HepG2 (cell line): ENCODE data around the gene AGBL2. TPM values are rescaled to one million over a fixed set of nuclear protein-coding genes. Genes with fewer than 3 reads are reported as not detected.

ENCODE experiments used
- CCDC6 ChIP-seq: sonication (generic); formaldehyde crosslinking; IDR thresholded peaks from 2 replicates; pipeline ENCODE4 v1.8.1; 2022; ENCODE audit warnings: mild to moderate bottlenecking, missing genetic modification reagents, moderate library complexity
- EEA1 ChIP-seq: sonication (generic); formaldehyde crosslinking; IDR thresholded peaks from 2 replicates; pipeline ENCODE4 v1.5.1; 2020; ENCODE audit warnings: mild to moderate bottlenecking, missing genetic modification reagents, borderline replicate concordance
- ESRRA ChIP-seq: sonication (generic); formaldehyde crosslinking; IDR thresholded peaks from 2 replicates; pipeline ENCODE4 v1.5.1; 2020; ENCODE audit warnings: mild to moderate bottlenecking, low read depth, missing genetic modification reagents
- ETV5 ChIP-seq: IDR thresholded peaks from 2 replicates; pipeline ENCODE4 v1.6.1; 2018; ENCODE audit warnings: missing biosample characterization, missing genetic modification reagents, inconsistent platforms, borderline replicate concordance
- GATAD2A ChIP-seq: IDR thresholded peaks from 2 replicates; pipeline ENCODE4 v1.6.1; 2016
- HMGA1 ChIP-seq: sonication (generic); formaldehyde crosslinking; conservative IDR thresholded peaks from 2 replicates; pipeline ENCODE4 v1.4.0; 2020; ENCODE audit warnings: missing genetic modification reagents
- KAT8 ChIP-seq: IDR thresholded peaks from 2 replicates; pipeline ENCODE4 v1.6.1; 2016; ENCODE audit warnings: missing genetic modification reagents, missing compliant biosample characterization
- MED8 ChIP-seq: sonication (generic); formaldehyde crosslinking; IDR thresholded peaks from 2 replicates; pipeline ENCODE4 v1.8.1; 2023; ENCODE audit warnings: mild to moderate bottlenecking, missing genetic modification reagents; ENCODE audit not compliant: insufficient replicate concordance
- MXD4 ChIP-seq: IDR thresholded peaks from 2 replicates; pipeline ENCODE4 v1.6.1; 2016; ENCODE audit warnings: mild to moderate bottlenecking, missing biosample characterization, missing genetic modification reagents
- PREB ChIP-seq: sonication (generic); formaldehyde crosslinking; IDR thresholded peaks from 2 replicates; pipeline ENCODE4 v1.4.0; 2020; ENCODE audit warnings: missing genetic modification reagents
- SP1 ChIP-seq, 2 experiments: fragments of 450-650 bp in 1 of 2; sonication (generic) in 1 of 2; formaldehyde crosslinking in 1 of 2; IDR thresholded peaks; 2 replicates each; pipeline versions ENCODE4 v1.4.0 to v1.6.1; 2016 to 2020; ENCODE audit warnings: missing genetic modification reagents in 1 of 2
- STAG1 ChIP-seq: sonication (generic); formaldehyde crosslinking; IDR thresholded peaks from 2 replicates; pipeline ENCODE4 v1.4.0; 2020; ENCODE audit warnings: missing genetic modification reagents
- TCF12 ChIP-seq, 2 experiments: fragments of 450-650 bp in 1 of 2; sonication (generic) in 1 of 2; formaldehyde crosslinking in 1 of 2; IDR thresholded peaks; 2 replicates each; pipeline versions ENCODE4 v1.6.1 to v1.8.0; 2017 to 2022; ENCODE audit warnings: antibody characterized with exemption in 1 of 2, mild to moderate bottlenecking in 1 of 2, missing genetic modification reagents in 1 of 2, moderate library complexity in 1 of 2
- ZBTB26 ChIP-seq: IDR thresholded peaks from 2 replicates; pipeline ENCODE4 v1.6.1; 2016; ENCODE audit warnings: missing compliant biosample characterization, missing genetic modification reagents, borderline replicate concordance
- ZFP1 ChIP-seq: IDR thresholded peaks from 2 replicates; pipeline ENCODE4 v1.6.1; 2016
- ZNF224 ChIP-seq: sonication (generic); formaldehyde crosslinking; IDR thresholded peaks from 2 replicates; pipeline ENCODE4 v1.5.0; 2020; ENCODE audit warnings: mild to moderate bottlenecking, missing genetic modification reagents
- ZNF232 ChIP-seq: sonication (generic); formaldehyde crosslinking; IDR thresholded peaks from 2 replicates; pipeline ENCODE4 v1.4.0; 2020; ENCODE audit warnings: missing genetic modification reagents, borderline replicate concordance
- ZNF264 ChIP-seq: sonication (generic); formaldehyde crosslinking; IDR thresholded peaks from 2 replicates; pipeline ENCODE4 v1.4.0; 2020; ENCODE audit warnings: missing genetic modification reagents
- ZNF556 ChIP-seq: sonication (generic); formaldehyde crosslinking; IDR thresholded peaks from 2 replicates; pipeline ENCODE4 v1.4.0; 2020; ENCODE audit warnings: mild to moderate bottlenecking, missing genetic modification reagents, borderline replicate concordance
- ZNF577 ChIP-seq: sonication (generic); formaldehyde crosslinking; IDR thresholded peaks from 2 replicates; pipeline ENCODE4 v1.4.0; 2020; ENCODE audit warnings: mild to moderate bottlenecking, low read depth, missing genetic modification reagents, borderline replicate concordance
- polyA plus RNA-seq, 8 experiments: library from polyadenylated mRNA; depleted of rRNA in 3 of 8; stranded (reverse) in 7 of 8; unstranded in 1 of 8; fragments of >200 nt; fragmentation: Illumina TruSeq in 4 of 8; extraction: Trizol in 4 of 8; gene quantifications; 2 replicates each; pipeline versions ENCODE4 v1.2.1 to v1.2.3, GENCODE V29; 2011 to 2016; ENCODE audit warnings: low read depth in 4 of 8, missing spikeins in 1 of 8, mixed read lengths in 1 of 8; ENCODE audit not compliant: insufficient read depth in 1 of 8
- total RNA-seq, 5 experiments: library from RNA; depleted of rRNA; stranded (reverse); fragments of >200 nt; fragmentation: Illumina TruSeq; extraction: Trizol; gene quantifications; 2 replicates each; pipeline ENCODE4 v1.2.3, GENCODE V29; 2016; ENCODE audit warnings: low read depth in 1 of 5
- TF ChIP-seq, protein P1 (sequence below): sonication (generic); formaldehyde crosslinking; IDR thresholded peaks from 2 replicates; pipeline ENCODE4 v1.4.0; 2020; ENCODE audit warnings: missing genetic modification reagents, borderline replicate concordance
- TF ChIP-seq, protein P2 (sequence below): sonication (generic); formaldehyde crosslinking; IDR thresholded peaks from 2 replicates; pipeline ENCODE4 v1.4.0; 2020; ENCODE audit warnings: missing genetic modification reagents, mild to moderate bottlenecking, borderline replicate concordance

AGBL2 gene
- total and polyA plus RNA-seq, 2 of the 13 experiments (the other 11 are each of a cell fraction or from before 2014, with no cell fraction given) = 1.6 to 5.7 TPM

DNA sequence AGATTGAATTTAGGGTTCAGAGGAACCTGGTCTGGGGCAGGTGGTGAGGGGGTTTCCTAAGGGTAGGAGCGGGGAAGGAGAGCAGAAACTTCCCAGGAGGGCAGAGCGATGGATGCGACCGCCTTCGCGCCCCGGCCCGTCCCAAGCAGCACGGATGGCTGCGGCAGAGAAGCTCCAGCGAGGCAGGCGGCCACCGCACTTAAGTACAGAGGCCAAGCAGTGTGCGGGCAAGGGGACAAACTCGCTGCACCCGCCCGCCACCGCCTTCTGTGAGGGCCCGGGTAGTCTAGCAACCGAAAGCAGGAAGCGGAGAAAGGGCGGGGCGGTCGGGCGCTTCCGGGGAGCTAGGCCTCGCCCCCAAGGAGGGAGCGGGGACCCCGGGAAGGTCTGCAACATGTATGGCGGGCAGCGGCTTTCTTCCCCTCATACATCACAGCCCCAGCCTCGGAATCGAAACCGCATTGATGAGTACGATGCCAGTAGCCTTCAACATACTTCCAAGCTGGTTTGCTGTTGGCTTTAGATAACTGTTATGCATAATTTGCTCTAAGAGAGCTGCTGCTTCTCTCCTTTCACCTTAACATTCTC lies at the start of gene AGBL2 (continued):
- 0 out of 2 replicates have a peak, but pooled peaks have one; percentile 12 for TF ChIP-seq STAG1 (CRISPR knock-in tag)
- TF ChIP-seq CCDC6 (CRISPR knock-in tag) = peak; percentile 34; the same call in 1 of the 2 replicates
- TF ChIP-seq ZNF556 (CRISPR knock-in tag) = 0 out of 2 replicates have a peak, but pooled peaks have one; percentile 48
- TF ChIP-seq KAT8 (CRISPR knock-in tag) = peak; percentile 76
- TF ChIP-seq TCF12 (IDR thresholded peaks at IDR 0.05) = no peak
- TF ChIP-seq TCF12 (CRISPR knock-in tag; IDR thresholded peaks at IDR 0.05) = no peak
- TF ChIP-seq ZFP1 (CRISPR knock-in tag) = peak; percentile 68; the same call in 1 of the 2 replicates
- TF ChIP-seq ZNF264 (CRISPR knock-in tag) = 0 out of 2 replicates have a peak, but pooled peaks have one; percentile 22
- TF ChIP-seq PREB (CRISPR knock-in tag) = no peak
- TF ChIP-seq ZNF224 (CRISPR knock-in tag) = no peak
- TF ChIP-seq ETV5 (CRISPR knock-in tag) = peak; percentile 87
- peak; percentile 47; the same call in 1 of the 2 replicates for TF ChIP-seq MXD4 (CRISPR knock-in tag)
- peak; percentile 55 for TF ChIP-seq MED8 (CRISPR knock-in tag)
- peak; percentile 80; the same call in 1 of the 2 replicates for TF ChIP-seq EEA1
- TF ChIP-seq ZNF577 (CRISPR knock-in tag) = no peak
- 0 out of 2 replicates have a peak, but pooled peaks have one; percentile 26 for TF ChIP-seq ESRRA (CRISPR knock-in tag)
- TF ChIP-seq ZNF232 = peak; percentile 54; the same call in 1 of the 2 replicates
- peak; percentile 44; the same call in 1 of the 2 replicates for TF ChIP-seq GATAD2A (CRISPR knock-in tag)
- TF ChIP-seq SP1 (IDR thresholded peaks at IDR 0.05) = no peak
- TF ChIP-seq SP1 (CRISPR knock-in tag; IDR thresholded peaks at IDR 0.05) = no peak
- TF ChIP-seq ZBTB26 (CRISPR knock-in tag) = peak; percentile 80; the same call in 1 of the 2 replicates
- TF ChIP-seq, protein P1, sequence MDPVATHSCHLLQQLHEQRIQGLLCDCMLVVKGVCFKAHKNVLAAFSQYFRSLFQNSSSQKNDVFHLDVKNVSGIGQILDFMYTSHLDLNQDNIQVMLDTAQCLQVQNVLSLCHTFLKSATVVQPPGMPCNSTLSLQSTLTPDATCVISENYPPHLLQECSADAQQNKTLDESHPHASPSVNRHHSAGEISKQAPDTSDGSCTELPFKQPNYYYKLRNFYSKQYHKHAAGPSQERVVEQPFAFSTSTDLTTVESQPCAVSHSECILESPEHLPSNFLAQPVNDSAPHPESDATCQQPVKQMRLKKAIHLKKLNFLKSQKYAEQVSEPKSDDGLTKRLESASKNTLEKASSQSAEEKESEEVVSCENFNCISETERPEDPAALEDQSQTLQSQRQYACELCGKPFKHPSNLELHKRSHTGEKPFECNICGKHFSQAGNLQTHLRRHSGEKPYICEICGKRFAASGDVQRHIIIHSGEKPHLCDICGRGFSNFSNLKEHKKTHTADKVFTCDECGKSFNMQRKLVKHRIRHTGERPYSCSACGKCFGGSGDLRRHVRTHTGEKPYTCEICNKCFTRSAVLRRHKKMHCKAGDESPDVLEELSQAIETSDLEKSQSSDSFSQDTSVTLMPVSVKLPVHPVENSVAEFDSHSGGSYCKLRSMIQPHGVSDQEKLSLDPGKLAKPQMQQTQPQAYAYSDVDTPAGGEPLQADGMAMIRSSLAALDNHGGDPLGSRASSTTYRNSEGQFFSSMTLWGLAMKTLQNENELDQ (CRISPR knock-in tag) = 0 out of 2 replicates have a peak, but pooled peaks have one; percentile 14
- TF ChIP-seq, protein P2, sequence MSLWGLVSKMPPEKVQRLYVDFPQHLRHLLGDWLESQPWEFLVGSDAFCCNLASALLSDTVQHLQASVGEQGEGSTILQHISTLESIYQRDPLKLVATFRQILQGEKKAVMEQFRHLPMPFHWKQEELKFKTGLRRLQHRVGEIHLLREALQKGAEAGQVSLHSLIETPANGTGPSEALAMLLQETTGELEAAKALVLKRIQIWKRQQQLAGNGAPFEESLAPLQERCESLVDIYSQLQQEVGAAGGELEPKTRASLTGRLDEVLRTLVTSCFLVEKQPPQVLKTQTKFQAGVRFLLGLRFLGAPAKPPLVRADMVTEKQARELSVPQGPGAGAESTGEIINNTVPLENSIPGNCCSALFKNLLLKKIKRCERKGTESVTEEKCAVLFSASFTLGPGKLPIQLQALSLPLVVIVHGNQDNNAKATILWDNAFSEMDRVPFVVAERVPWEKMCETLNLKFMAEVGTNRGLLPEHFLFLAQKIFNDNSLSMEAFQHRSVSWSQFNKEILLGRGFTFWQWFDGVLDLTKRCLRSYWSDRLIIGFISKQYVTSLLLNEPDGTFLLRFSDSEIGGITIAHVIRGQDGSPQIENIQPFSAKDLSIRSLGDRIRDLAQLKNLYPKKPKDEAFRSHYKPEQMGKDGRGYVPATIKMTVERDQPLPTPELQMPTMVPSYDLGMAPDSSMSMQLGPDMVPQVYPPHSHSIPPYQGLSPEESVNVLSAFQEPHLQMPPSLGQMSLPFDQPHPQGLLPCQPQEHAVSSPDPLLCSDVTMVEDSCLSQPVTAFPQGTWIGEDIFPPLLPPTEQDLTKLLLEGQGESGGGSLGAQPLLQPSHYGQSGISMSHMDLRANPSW (CRISPR knock-in tag) = 0 out of 2 replicates have a peak, but pooled peaks have one; percentile 57
- no peak for TF ChIP-seq HMGA1 (CRISPR knock-in tag)
